ENCODE measurements around the gene GABBR2. TPM values are rescaled to one million over a fixed set of nuclear protein-coding genes. Genes with fewer than 3 reads are reported as not detected.

GABBR2 gene
- polyA plus RNA-seq, 1 of the 3 experiments (the other 2 are of a cell fraction), result not detected

DNA sequence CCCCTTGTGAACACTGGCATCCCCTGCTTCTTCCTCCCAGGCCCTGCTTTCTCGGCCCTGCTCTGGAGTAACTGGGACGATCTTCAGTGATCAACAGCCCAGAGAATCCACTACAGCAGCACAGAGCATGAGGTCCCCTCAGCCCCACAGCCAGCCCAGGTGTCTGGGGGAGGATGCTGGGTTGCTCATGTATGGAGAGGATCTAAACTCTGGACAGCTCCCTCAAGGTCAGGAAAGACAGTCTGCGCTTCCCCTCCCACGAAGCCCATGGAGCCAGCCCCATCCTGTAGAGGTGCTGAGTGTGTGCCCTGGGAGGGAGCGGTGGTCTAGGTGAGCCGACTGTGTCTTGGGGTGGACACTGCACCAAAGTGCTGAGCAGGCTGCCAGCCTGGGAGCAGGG, 190.2 kb downstream of the GABBR2 start:
- H4K20me1 ChIP-seq (ENCODE audit: insufficient read depth), result no peaks in the 10 kb centered on the region
- no peaks in the 10 kb centered on the region for H3K27me3 ChIP-seq (ENCODE audit: insufficient read depth)
- no peak for DNase-seq
- no peak overlapping the region for H3K27ac ChIP-seq (ENCODE audit: low read depth in 2 of 2, low read length in 1 of 2)
- H3K9ac ChIP-seq, result no peak overlapping the region
- H2AFZ ChIP-seq (ENCODE audit: low read depth), result no peak overlapping the region
- no peaks in the 10 kb centered on the region for H3K36me3 ChIP-seq (replicated peaks in 1 of 2; ENCODE audit: control insufficient read depth in 1 of 2, insufficient read depth in 2 of 2, low read length in 1 of 2)
- H3K4me1 ChIP-seq (ENCODE audit: control insufficient read depth in 1 of 2, insufficient read depth in 2 of 2, low read depth in 1 of 2, low read length in 1 of 2), result no peaks in the 10 kb centered on the region; a peak in 1 of 4 replicates
- ChIA-PET POLR2A (no interaction called here), CTCF (no interaction called here)
- peaks cover 4% of the 10 kb centered on the region for H3F3A ChIP-seq (replicated peaks; ENCODE audit: insufficient read depth)
- H3K4me3 ChIP-seq (ENCODE audit: low read depth in 2 of 2, low read length in 1 of 2), result no peak overlapping the region
- 50% methylated on average over 4 of the region's 6 CpGs for WGBS (ENCODE audit: low lambda C conversion rate)
- no peaks in the 10 kb centered on the region for H3K79me2 ChIP-seq (ENCODE audit: insufficient read depth)
- TF ChIP-seq FOXJ3 (CRISPR knock-in tag; IDR thresholded peaks at IDR 0.05) (no peak), SMC3 (IDR thresholded peaks at IDR 0.05; ENCODE audit: low read depth, low read length) (no peak), NFIC (IDR thresholded peaks at IDR 0.05; ENCODE audit: borderline replicate concordance) (no peak), FOXM1 (IDR thresholded peaks at IDR 0.05; ENCODE audit: low read depth) (no peak), YY1 (IDR thresholded peaks at IDR 0.05; ENCODE audit: low read depth) (no peak), GATA2 (CRISPR knock-in tag; IDR thresholded peaks at IDR 0.05) (no peak), TEAD4 (IDR thresholded peaks at IDR 0.05; ENCODE audit: borderline replicate concordance, insufficient read depth) (no peak), MEF2A (IDR thresholded peaks at IDR 0.05; ENCODE audit: borderline replicate concordance, low read depth) (no peak), CHD2 (IDR thresholded peaks at IDR 0.05; ENCODE audit: low read length, partially characterized antibody) (no peak), SIN3A (IDR thresholded peaks at IDR 0.05; ENCODE audit: borderline replicate concordance, low read depth, low read length) (no peak)
- TF ChIP-seq, protein P1, sequence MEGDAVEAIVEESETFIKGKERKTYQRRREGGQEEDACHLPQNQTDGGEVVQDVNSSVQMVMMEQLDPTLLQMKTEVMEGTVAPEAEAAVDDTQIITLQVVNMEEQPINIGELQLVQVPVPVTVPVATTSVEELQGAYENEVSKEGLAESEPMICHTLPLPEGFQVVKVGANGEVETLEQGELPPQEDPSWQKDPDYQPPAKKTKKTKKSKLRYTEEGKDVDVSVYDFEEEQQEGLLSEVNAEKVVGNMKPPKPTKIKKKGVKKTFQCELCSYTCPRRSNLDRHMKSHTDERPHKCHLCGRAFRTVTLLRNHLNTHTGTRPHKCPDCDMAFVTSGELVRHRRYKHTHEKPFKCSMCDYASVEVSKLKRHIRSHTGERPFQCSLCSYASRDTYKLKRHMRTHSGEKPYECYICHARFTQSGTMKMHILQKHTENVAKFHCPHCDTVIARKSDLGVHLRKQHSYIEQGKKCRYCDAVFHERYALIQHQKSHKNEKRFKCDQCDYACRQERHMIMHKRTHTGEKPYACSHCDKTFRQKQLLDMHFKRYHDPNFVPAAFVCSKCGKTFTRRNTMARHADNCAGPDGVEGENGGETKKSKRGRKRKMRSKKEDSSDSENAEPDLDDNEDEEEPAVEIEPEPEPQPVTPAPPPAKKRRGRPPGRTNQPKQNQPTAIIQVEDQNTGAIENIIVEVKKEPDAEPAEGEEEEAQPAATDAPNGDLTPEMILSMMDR (IDR thresholded peaks at IDR 0.05), result no peak
- TF ChIP-seq, protein P2, sequence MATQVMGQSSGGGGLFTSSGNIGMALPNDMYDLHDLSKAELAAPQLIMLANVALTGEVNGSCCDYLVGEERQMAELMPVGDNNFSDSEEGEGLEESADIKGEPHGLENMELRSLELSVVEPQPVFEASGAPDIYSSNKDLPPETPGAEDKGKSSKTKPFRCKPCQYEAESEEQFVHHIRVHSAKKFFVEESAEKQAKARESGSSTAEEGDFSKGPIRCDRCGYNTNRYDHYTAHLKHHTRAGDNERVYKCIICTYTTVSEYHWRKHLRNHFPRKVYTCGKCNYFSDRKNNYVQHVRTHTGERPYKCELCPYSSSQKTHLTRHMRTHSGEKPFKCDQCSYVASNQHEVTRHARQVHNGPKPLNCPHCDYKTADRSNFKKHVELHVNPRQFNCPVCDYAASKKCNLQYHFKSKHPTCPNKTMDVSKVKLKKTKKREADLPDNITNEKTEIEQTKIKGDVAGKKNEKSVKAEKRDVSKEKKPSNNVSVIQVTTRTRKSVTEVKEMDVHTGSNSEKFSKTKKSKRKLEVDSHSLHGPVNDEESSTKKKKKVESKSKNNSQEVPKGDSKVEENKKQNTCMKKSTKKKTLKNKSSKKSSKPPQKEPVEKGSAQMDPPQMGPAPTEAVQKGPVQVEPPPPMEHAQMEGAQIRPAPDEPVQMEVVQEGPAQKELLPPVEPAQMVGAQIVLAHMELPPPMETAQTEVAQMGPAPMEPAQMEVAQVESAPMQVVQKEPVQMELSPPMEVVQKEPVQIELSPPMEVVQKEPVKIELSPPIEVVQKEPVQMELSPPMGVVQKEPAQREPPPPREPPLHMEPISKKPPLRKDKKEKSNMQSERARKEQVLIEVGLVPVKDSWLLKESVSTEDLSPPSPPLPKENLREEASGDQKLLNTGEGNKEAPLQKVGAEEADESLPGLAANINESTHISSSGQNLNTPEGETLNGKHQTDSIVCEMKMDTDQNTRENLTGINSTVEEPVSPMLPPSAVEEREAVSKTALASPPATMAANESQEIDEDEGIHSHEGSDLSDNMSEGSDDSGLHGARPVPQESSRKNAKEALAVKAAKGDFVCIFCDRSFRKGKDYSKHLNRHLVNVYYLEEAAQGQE (IDR thresholded peaks at IDR 0.05; ENCODE audit: low read depth, low read length), result no peak
- TF ChIP-seq, protein P3, sequence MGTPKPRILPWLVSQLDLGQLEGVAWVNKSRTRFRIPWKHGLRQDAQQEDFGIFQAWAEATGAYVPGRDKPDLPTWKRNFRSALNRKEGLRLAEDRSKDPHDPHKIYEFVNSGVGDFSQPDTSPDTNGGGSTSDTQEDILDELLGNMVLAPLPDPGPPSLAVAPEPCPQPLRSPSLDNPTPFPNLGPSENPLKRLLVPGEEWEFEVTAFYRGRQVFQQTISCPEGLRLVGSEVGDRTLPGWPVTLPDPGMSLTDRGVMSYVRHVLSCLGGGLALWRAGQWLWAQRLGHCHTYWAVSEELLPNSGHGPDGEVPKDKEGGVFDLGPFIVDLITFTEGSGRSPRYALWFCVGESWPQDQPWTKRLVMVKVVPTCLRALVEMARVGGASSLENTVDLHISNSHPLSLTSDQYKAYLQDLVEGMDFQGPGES (IDR thresholded peaks at IDR 0.05; ENCODE audit: low read depth, low read length), result no peak
- no peak overlapping the region for H3K4me2 ChIP-seq
- H3K9me2 ChIP-seq, result no peaks in the 10 kb centered on the region
- no peaks in the 10 kb centered on the region for H3K9me3 ChIP-seq
